GM12892 (cell line): ENCODE results near the gene AFF3.

Experiments
- POLR2A ChIP-seq: IDR thresholded peaks from 2 replicates; pipeline ENCODE4 v1.6.1; 2011; ENCODE audit warnings: low read depth, low read length, control low read depth
- POLR2AphosphoS5 ChIP-seq: IDR thresholded peaks from 2 replicates; pipeline ENCODE4 v1.6.1; 2011; ENCODE audit warnings: low read depth, low read length, control low read depth
- TAF1 ChIP-seq: IDR thresholded peaks from 2 replicates; pipeline ENCODE4 v1.6.1; 2011; ENCODE audit warnings: low read depth, mild to moderate bottlenecking, control low read depth, low read length, borderline replicate concordance

- TF ChIP-seq POLR2AphosphoS5 (no peak), POLR2A (no peak), TAF1 (no peak)
Measured at GRCh38 chr2:99805930-99806476, 336.4 kb downstream of the AFF3 start.
